Measurements from ENCODE around the gene BAIAP3.

The BAIAP3 gene

GRCh38 chr16:1347962-1348361, 14.5 kb downstream of the BAIAP3 start:
- no peak for DNase-seq

DNA sequence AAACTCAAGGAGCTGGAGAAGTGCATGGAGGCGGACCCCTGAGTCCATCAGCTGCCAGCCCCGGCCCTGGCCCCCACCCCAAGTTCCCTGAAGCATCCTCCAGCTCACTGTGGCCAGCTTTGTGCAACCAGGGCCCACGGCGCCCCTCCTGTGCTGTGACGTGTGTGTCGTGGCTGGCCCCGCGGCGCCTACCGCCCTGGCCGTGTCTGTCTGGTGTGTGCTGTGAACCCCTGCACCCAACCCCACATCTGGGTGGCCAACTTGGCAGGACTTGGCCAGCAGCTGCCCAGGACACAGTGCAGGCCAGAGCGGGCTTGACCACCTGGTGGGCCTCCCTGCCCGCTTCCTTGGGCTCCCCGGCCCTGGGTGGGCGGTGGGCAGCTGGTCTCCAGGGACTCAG, 15.0 kb downstream of the BAIAP3 start:
- DNase-seq, result no peak

GRCh38 chr16:1348926-1349325, 15.5 kb downstream of the BAIAP3 start:
- no peak for DNase-seq

- DNase-seq, result no peak
Observed at GRCh38 chr16:1349351-1349750, 15.9 kb downstream of the BAIAP3 start.

GRCh38 chr16:1349951-1350350, 16.5 kb downstream of the BAIAP3 start:
- no peak for DNase-seq

GRCh38 chr16:1350691-1351090, 17.2 kb downstream of the BAIAP3 start:
- DNase-seq, result no peak

GRCh38 chr16:1351215-1351581, 17.8 kb downstream of the BAIAP3 start:
- DNase-seq, result no peak

- peak; percentile 71 for DNase-seq
Observed at GRCh38 chr16:1351582-1352362, 18.3 kb downstream of the BAIAP3 start, which contains the start of the genes GNPTG and TSR3. TSS of gene GNPTG (plus strand) at chr16:1351931. CDS start at chr16:1351966, 35 bp downstream. TSS of gene TSR3 (minus strand) at chr16:1351878. CDS start at chr16:1351804, 74 bp downstream.

GRCh38 chr16:1354815-1355540, 21.5 kb downstream of the BAIAP3 start:
- DNase-seq, result no peak

- no peak for DNase-seq
Observed at GRCh38 chr16:1355591-1355990, 22.1 kb downstream of the BAIAP3 start.

- no peak for DNase-seq
Observed at GRCh38 chr16:1356061-1356900, 22.8 kb downstream of the BAIAP3 start.

DNA sequence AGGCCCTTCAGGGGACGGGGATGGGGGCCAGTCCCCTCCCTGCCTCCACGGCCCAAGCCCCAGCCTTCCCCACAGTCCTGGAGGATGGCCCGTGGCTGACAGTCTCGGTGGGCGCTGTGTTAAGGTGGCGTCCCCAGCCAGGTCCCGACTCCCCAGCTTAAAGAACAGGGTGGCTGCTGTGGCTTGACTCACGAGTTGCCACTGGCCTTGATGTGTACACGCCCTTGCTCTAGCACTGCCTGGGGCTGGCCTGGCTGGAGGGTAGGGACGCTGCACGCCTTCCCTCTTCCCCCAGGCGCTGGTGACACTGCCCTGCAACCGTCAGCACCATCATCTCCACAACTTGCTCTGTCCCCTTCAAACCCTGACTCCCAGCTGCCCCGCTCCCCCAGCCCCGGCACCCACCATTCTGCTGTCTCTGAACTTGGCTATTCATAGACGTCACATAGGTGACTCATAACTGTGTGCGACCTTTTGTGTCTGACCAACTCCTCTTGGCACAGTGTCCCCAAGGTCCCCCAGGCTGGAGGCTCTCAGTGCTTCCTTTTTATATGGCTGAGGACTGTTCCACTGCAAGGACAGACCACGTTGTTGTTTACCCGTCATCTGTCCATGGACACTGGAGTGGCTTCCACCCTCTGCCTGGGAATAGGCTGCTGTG, 24.6 kb downstream of the BAIAP3 start:
- no peak for DNase-seq

GRCh38 chr16:1361685-1362360, 28.4 kb downstream of the BAIAP3 start:
- DNase-seq, result no peak

GRCh38 chr16:1362807-1363206, 29.4 kb downstream of the BAIAP3 start:
- no peak for DNase-seq

- DNase-seq, result peak; percentile 57
Observed at GRCh38 chr16:1363501-1364041, 30.1 kb downstream of the BAIAP3 start.

GRCh38 chr16:1364510-1364909, 31.1 kb downstream of the BAIAP3 start:
- DNase-seq, result no peak

DNA sequence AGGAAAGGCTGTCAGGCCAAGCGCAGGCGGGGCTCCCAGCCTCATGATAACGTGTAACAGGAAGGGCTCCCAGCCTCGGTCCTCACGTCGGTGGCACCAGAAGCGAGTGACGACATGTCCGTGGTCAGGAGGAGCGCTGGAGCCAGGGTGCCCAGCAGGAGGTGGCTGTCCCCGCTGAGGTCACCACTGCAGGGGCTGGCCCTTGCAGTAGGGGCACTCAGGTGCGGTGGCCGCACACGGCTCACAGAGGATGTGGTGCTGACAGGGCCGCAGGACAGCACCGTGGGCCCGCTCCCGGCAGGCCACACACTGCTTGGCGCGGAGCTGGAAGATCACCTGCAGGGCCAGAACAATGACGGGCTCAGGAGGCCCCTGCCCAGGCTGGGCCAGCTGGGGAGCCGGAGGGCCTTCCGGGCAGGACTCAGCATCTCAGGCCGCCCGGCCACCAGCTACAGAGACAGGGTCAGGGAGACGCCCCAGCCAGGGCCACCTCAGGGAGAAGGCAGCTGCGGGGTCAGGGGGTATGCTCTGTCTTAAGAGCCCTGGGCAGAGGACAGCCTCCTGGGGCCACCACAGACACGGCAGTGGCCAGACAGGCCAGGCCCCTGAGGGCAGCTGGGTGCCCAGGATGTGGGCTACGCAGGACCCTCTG, 32.7 kb downstream of the BAIAP3 start:
- DNase-seq, result no peak

- DNase-seq, result no peak
Observed at GRCh38 chr16:1366712-1367299, 33.4 kb downstream of the BAIAP3 start.

DNA sequence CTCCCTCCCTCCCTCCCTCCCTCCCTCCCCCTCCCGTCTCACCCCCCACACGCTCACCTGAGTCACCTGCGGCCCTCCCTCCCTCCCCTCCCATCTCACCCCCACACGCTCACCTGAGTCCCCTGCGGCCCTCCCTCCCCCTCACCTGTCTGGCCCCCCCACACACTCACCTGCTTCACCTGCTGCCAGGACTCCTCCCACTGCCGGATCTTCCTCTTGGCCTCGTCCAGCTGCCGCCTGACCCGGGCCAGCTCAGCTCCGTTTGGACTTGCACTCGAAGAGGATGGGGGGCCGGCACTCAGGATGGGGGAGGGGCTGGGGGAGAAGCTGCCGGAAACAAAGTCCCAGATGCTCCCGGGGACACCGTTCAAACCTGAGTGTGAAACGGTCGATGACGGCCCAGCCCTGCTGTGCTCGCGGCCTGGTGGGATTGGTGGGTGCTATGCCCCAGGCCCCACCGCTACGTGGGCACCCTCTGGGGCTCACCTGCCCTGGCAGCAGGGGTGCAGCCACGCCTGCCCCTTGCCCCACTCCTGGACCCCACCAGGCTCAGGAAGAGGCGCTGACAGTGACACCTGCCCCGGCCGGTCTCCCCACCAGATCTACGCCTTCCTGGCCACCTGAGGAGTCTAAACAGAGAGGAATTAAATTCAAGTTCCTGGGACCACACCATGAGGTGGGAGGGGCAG, 34.2 kb downstream of the BAIAP3 start:
- DNase-seq, result no peak
